ENCODE results near the gene CYSLTR2.

DNA sequence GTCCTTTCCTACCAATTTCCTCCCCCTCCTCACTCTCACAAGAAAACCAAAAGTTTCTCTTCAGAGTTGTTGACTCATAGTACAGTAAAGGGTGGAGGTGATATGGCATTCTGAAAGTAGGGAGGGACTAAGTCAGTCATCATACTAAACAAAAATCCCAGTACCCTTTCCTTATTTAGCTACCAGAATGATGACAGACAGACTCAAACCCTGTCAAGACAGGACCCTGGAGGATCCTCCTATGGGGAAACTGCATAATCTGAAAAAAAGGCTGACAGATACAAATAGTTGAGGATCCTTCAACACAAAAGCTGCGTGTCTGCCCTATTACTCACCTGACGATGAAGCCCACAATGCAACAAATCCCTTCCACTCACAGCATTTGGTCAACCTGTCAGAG is 55.5 kb downstream of the CYSLTR2 start:
- TF ChIP-seq, protein P1, sequence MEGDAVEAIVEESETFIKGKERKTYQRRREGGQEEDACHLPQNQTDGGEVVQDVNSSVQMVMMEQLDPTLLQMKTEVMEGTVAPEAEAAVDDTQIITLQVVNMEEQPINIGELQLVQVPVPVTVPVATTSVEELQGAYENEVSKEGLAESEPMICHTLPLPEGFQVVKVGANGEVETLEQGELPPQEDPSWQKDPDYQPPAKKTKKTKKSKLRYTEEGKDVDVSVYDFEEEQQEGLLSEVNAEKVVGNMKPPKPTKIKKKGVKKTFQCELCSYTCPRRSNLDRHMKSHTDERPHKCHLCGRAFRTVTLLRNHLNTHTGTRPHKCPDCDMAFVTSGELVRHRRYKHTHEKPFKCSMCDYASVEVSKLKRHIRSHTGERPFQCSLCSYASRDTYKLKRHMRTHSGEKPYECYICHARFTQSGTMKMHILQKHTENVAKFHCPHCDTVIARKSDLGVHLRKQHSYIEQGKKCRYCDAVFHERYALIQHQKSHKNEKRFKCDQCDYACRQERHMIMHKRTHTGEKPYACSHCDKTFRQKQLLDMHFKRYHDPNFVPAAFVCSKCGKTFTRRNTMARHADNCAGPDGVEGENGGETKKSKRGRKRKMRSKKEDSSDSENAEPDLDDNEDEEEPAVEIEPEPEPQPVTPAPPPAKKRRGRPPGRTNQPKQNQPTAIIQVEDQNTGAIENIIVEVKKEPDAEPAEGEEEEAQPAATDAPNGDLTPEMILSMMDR (conservative IDR thresholded peaks at IDR 0.05) = no peak
- no peak for TF ChIP-seq ZFX (IDR thresholded peaks at IDR 0.05)
